Measurements from ENCODE around the gene KRTAP4-2. TPM values are rescaled to one million over a fixed set of nuclear protein-coding genes. Genes with fewer than 3 reads are reported as not detected.

Gene KRTAP4-2
- not detected in 2 replicates for total RNA-seq

DNA sequence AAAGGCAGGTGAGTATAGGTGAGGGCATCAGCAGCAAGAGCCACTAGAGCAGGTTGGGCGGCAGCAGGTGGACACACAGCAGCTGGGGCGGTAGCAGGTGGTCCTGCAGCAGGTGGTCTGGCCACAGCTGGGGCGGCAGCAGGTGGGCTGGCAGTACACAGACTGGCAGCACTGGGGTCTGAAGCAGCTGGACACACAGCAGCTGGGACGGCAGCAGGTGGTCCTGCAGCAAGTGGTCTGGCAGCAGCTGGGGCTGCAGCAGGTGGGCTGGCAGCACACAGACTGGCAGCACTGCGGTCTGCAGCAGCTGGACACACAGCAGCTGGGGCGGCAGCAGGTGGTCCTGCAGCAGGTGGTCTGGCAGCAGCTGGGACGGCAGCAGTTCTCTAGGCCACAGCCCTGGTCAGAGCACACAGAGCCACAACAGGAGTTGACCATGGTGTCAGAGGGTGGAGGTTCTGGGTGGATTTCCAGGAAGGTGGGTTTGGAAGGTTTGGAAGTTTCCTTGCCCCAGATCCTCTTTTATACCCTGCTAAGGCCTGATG lies at the start of gene KRTAP4-2:
Gene KRTAP4-2, minus strand, starts transcription at position 495 of the 545 bp plus-strand sequence. Its CDS starts 57 bp downstream, at position 438.

DNA sequence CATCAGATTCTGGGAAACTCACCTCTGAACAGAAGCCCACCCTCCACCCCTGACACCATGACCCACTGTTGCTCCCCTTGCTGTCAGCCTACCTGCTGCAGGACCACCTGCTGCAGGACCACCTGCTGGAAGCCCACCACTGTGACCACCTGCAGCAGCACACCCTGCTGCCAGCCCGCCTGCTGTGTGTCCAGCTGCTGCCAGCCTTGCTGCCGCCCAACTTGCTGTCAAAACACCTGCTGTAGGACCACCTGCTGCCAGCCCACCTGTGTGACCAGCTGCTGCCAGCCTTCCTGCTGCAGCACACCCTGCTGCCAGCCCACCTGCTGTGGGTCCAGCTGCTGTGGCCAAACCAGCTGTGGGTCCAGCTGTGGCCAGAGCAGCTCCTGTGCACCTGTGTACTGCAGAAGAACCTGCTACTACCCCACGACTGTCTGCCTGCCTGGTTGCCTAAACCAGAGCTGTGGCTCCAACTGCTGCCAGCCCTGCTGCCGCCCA lies 48.6 kb upstream of the KRTAP4-2 start, which contains the start of gene KRTAP9-2:
Gene KRTAP9-2, plus strand, starts transcription at position 51 of the 498 bp plus-strand sequence. Its CDS starts 7 bp downstream, at position 58.

GRCh38 chr17:41189837-41190318 lies 11.9 kb upstream of the KRTAP4-2 start, which contains the start of gene KRTAP9-1:
Gene KRTAP9-1 (plus strand): TSS chr17:41189887. CDS start chr17:41189887, 0 bp downstream.

GRCh38 chr17:41184480-41184961 lies 6.5 kb upstream of the KRTAP4-2 start, which contains the start of gene KRTAP4-1:
Gene KRTAP4-1 (minus strand): TSS chr17:41184911. CDS start chr17:41184854, 57 bp downstream.

DNA sequence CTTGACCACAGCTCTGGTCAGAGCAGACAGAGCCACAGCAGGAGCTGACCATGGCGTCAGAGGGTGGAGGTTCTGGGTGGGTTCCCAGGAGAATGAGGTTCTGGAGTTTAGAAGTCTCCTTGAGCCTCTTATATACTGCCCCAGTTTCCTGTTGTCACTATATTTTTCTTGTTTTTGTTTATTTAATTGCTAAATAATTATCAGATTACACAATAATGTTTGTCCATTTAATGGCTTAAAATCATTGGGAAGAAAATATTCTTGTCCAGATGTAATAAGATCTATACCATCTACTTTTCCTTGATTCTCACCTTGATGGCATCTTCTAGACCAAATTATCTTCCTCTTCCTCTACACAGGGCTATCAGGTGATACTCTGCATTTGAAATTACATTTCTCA lies 9.9 kb downstream of the KRTAP4-2 start, which contains the start of gene KRTAP4-3:
Gene KRTAP4-3, minus strand, starts transcription at position 101 of the 400 bp plus-strand sequence. Its CDS starts 49 bp downstream, at position 52.

DNA sequence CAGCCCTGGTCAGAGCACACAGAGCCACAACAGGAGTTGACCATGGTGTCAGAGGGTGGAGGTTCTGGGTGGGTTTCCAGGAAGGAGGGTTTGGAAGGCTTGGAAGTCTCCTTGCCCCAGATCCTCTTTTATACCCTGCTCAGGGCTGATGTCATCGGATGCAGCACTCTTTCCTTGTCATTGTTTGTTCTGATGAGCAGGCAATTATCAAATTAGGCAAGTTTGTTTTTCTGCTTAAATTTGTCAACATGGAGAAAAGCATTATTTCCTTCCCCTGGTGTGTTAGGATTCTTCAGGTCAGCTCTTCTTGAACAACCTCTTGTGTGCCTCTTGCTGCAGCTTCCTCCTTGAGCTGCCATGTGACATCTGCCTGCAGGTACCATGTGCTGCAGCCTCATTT lies 17.4 kb downstream of the KRTAP4-2 start, which contains the start of gene KRTAP4-4:
Gene KRTAP4-4, minus strand, starts transcription at position 101 of the 400 bp plus-strand sequence. Its CDS starts 57 bp downstream, at position 44.

DNA sequence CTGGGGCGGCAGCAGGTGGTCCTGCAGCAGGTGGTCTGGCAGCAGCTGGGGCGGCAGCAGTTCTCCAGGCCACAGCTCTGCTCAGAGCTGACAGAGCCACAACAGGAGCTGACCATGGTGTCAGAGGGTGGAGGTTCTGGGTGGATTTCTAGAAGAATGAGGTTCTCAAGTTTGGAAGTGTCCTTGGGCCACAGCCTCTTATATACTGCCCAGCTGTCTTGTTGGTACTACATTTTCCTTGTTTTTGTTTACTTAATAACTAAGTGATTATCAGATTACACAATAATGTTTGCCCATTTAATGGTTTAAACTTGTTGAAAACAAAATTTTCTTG lies 28.4 kb downstream of the KRTAP4-2 start, which contains the start of gene KRTAP4-5:
Gene KRTAP4-5, minus strand, starts transcription at position 174 of the 334 bp plus-strand sequence. Its CDS starts 58 bp downstream, at position 116.

GRCh38 chr17:41140360-41141131 lies 37.5 kb downstream of the KRTAP4-2 start, which contains the start of gene KRTAP4-6:
Gene KRTAP4-6 (minus strand): TSS chr17:41140544. CDS start chr17:41140487, 57 bp downstream.

Other genes starting within 250 kb of the KRTAP4-2 start
- gene KRT23, start 240.6 kb downstream of the KRTAP4-2 start, total RNA-seq, result not detected in 2 replicates
- gene KRT39, start 211.3 kb downstream of the KRTAP4-2 start, total RNA-seq, result not detected in 2 replicates
- gene KRT40, start 193.9 kb downstream of the KRTAP4-2 start, total RNA-seq, result not detected in 2 replicates
- gene KRTAP3-3, start 184.1 kb downstream of the KRTAP4-2 start, total RNA-seq, result not detected in 2 replicates
- not detected in 2 replicates for gene KRTAP3-2, start 178.3 kb downstream of the KRTAP4-2 start, total RNA-seq
- not detected in 2 replicates for gene KRTAP3-1, start 169.1 kb downstream of the KRTAP4-2 start, total RNA-seq
- gene KRTAP1-5, start 151.0 kb downstream of the KRTAP4-2 start, total RNA-seq, result not detected in 2 replicates
- not detected in 2 replicates for gene KRTAP1-4, start 148.0 kb downstream of the KRTAP4-2 start, total RNA-seq
- gene KRTAP1-3, start 143.3 kb downstream of the KRTAP4-2 start, total RNA-seq, result not detected in 2 replicates
- gene KRTAP1-1, start 136.8 kb downstream of the KRTAP4-2 start, total RNA-seq, result not detected in 2 replicates
- not detected in 2 replicates for gene KRTAP2-1, start 130.9 kb downstream of the KRTAP4-2 start, total RNA-seq
- not detected in 2 replicates for gene KRTAP2-2, start 123.0 kb downstream of the KRTAP4-2 start, total RNA-seq
- gene KRTAP2-3, start 118.1 kb downstream of the KRTAP4-2 start, total RNA-seq, result not detected in 2 replicates
- not detected in 2 replicates for gene KRTAP2-4, start 112.3 kb downstream of the KRTAP4-2 start, total RNA-seq
- gene KRTAP4-7, start 94.1 kb downstream of the KRTAP4-2 start, total RNA-seq, result not detected in 2 replicates
- not detected in 2 replicates for gene KRTAP4-8, start 80.1 kb downstream of the KRTAP4-2 start, total RNA-seq
- not detected in 2 replicates for gene KRTAP4-16, start 76.0 kb downstream of the KRTAP4-2 start, total RNA-seq
- gene KRTAP4-9, start 72.8 kb downstream of the KRTAP4-2 start, total RNA-seq, result not detected in 2 replicates
- not detected in 2 replicates for gene KRTAP4-11, start 59.8 kb downstream of the KRTAP4-2 start, total RNA-seq
- gene KRTAP4-12, start 54.0 kb downstream of the KRTAP4-2 start, total RNA-seq, result not detected in 2 replicates
- not detected in 2 replicates for gene KRTAP4-6, start 37.7 kb downstream of the KRTAP4-2 start, total RNA-seq
- gene KRTAP4-5, start 28.4 kb downstream of the KRTAP4-2 start, total RNA-seq, result not detected in 2 replicates
- gene KRTAP4-4, start 17.5 kb downstream of the KRTAP4-2 start, total RNA-seq, result not detected in 2 replicates
- gene KRTAP4-3, start 10.0 kb downstream of the KRTAP4-2 start, total RNA-seq, result not detected in 2 replicates
- not detected in 2 replicates for gene KRTAP4-1, start 6.7 kb upstream of the KRTAP4-2 start, total RNA-seq
- not detected in 2 replicates for gene KRTAP9-1, start 11.7 kb upstream of the KRTAP4-2 start, total RNA-seq
- not detected in 2 replicates for gene KRTAP9-2, start 48.4 kb upstream of the KRTAP4-2 start, total RNA-seq
- not detected in 2 replicates for gene KRTAP9-3, start 54.2 kb upstream of the KRTAP4-2 start, total RNA-seq
- gene KRTAP9-8, start 59.8 kb upstream of the KRTAP4-2 start, total RNA-seq, result not detected in 2 replicates
- gene KRTAP9-4, start 71.5 kb upstream of the KRTAP4-2 start, total RNA-seq, result not detected in 2 replicates
- gene KRTAP9-9, start 77.2 kb upstream of the KRTAP4-2 start, total RNA-seq, result not detected in 2 replicates
- gene KRTAP9-6, start 87.2 kb upstream of the KRTAP4-2 start, total RNA-seq, result not detected in 2 replicates
- not detected in 2 replicates for gene KRTAP9-7, start 97.5 kb upstream of the KRTAP4-2 start, total RNA-seq
- gene KRTAP29-1, start 124.6 kb upstream of the KRTAP4-2 start, total RNA-seq, result not detected in 2 replicates
- not detected in 2 replicates for gene KRTAP16-1, start 131.1 kb upstream of the KRTAP4-2 start, total RNA-seq
- gene KRTAP17-1, start 137.5 kb upstream of the KRTAP4-2 start, total RNA-seq, result not detected in 2 replicates
- not detected in 2 replicates for gene KRT33A, start 172.6 kb upstream of the KRTAP4-2 start, total RNA-seq
- not detected in 2 replicates for gene KRT33B, start 191.6 kb upstream of the KRTAP4-2 start, total RNA-seq
- not detected in 2 replicates for gene KRT34, start 204.1 kb upstream of the KRTAP4-2 start, total RNA-seq
- gene KRT31, start 219.4 kb upstream of the KRTAP4-2 start, total RNA-seq, result not detected in 2 replicates
- gene KRT37, start 246.4 kb upstream of the KRTAP4-2 start, total RNA-seq, result not detected in 2 replicates

Measured in aortic smooth muscle cell (primary cell).